Prostate gland (tissue), 2 donors: ENCODE measurements around the gene DDX11. TPM values are rescaled to one million over a fixed set of nuclear protein-coding genes. Genes with fewer than 3 reads are reported as not detected.

Experiments used
- DNase-seq: peaks from one replicate; pipeline ENCODE4 v3.0.0-alpha.2; 2019; ENCODE audit warnings: low spot score
- H3K27ac ChIP-seq, 2 donors: fragments of 200-600 bp; sonication (generic); 2 replicates each; pipeline ENCODE4 v1.5.1; 2017 to 2019
- H3K27me3 ChIP-seq: fragments of 200-600 bp; sonication (generic); replicated peaks from 2 replicates; pipeline ENCODE4 v1.5.1; 2019; ENCODE audit not compliant: insufficient read depth
- H3K36me3 ChIP-seq, 2 donors: fragments of 200-600 bp; sonication (generic); 1 replicate in 1 of 2; 2 replicates in 1 of 2; pipeline versions ENCODE4 v1.5.1 to v1.8.1; 2017 to 2019
- H3K4me1 ChIP-seq: fragments of 200-600 bp; sonication (generic); replicated peaks from 2 replicates; pipeline ENCODE4 v1.5.1; 2019
- H3K4me3 ChIP-seq, 2 donors: fragments of 200-600 bp; sonication (generic); 2 replicates each; pipeline ENCODE4 v1.5.1; 2017 to 2019
- H3K9me3 ChIP-seq: fragments of 200-600 bp; sonication (generic); 2 replicates; pipeline ENCODE4 v1.5.1; 2017
- POLR2A ChIP-seq: fragments of 450-650 bp; IDR thresholded peaks from one replicate; pipeline ENCODE4 v1.6.1; 2016; ENCODE audit warnings: antibody characterized with exemption, mild to moderate bottlenecking
- POLR2AphosphoS5 ChIP-seq: sonication (generic); formaldehyde crosslinking; IDR thresholded peaks from one replicate; pipeline ENCODE4 v1.6.1; 2017; ENCODE audit warnings: antibody characterized with exemption
- WGBS: methylation state at CpG from one replicate; pipeline ENCODE4 v1.1.5; 2018; 5-methylcytosine and 5-hydroxymethylcytosine counted together
- intact Hi-C: fragments of 100-400 bp; cut with DNase I; formaldehyde crosslinking; loops from one replicate; pipeline ENCODE4 v1.14.2; 2022
- total RNA-seq, 2 donors: library from RNA; depleted of rRNA; stranded (reverse); fragments of >200 nt; gene quantifications; one replicate each; pipeline ENCODE4 v1.1.0, GENCODE V29; 2016
- TF ChIP-seq, protein P1 (sequence below), 4 experiments: fragments of 200-600 bp in 2 of 4; fragments of 450-650 bp in 2 of 4; sonication (generic) in 2 of 4; IDR thresholded peaks; 1 replicate in 3 of 4; 2 replicates in 1 of 4; pipeline ENCODE4 v1.5.1; 2016 to 2019; ENCODE audit warnings: antibody characterized with exemption in 4 of 4, mild to moderate bottlenecking in 2 of 4, moderate library complexity in 2 of 4

DDX11 gene
- total RNA-seq, 2 donors from 2014 or later, result 24.2 to 49.0 TPM

DNA sequence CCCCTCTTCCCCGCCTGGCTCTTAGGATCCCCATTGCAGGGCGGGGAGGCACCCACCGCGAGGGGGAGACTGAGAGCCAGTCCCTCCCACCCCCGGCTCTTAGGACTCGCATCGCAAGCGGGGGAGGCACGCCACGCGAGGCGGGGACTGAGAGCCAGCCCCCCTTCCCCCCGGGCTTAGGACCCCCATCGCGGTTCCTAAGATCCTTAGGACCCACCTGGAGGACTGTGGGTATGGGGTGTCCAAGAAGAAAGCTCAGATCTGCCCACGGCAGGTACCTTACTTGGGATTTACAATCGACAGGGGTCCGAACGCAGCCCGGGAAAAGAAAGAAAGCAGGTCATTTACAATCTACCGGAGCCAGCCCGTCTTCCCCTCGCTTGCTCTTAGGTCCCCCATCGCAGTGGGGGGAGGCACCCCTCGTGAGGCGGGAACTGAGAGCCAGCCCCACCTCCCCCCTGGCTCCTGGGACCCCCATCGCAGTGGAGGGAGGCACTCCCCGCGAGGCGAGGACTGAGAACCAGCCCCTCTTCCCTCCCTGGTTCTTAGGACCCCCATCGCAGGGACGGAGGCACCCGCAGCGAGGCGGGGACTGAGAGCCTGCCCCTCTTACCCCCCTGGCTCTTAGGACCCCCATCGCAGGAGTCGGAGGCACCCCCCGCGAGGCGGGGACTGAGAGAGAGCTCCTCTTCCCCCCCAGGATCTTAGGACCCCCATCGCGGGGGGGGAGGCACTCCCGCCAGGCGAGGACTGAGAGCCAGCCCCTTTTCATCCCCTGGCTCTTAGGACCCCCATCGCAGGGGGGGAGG lies 43.7 kb downstream of the DDX11 start:
- TF ChIP-seq, protein P1, sequence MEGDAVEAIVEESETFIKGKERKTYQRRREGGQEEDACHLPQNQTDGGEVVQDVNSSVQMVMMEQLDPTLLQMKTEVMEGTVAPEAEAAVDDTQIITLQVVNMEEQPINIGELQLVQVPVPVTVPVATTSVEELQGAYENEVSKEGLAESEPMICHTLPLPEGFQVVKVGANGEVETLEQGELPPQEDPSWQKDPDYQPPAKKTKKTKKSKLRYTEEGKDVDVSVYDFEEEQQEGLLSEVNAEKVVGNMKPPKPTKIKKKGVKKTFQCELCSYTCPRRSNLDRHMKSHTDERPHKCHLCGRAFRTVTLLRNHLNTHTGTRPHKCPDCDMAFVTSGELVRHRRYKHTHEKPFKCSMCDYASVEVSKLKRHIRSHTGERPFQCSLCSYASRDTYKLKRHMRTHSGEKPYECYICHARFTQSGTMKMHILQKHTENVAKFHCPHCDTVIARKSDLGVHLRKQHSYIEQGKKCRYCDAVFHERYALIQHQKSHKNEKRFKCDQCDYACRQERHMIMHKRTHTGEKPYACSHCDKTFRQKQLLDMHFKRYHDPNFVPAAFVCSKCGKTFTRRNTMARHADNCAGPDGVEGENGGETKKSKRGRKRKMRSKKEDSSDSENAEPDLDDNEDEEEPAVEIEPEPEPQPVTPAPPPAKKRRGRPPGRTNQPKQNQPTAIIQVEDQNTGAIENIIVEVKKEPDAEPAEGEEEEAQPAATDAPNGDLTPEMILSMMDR (IDR thresholded peaks at IDR 0.05), result peak; percentile 30 to 57 (median 45)
- TF ChIP-seq POLR2AphosphoS5 (peak; percentile 8), POLR2A (no peak)
- no peaks in the 10 kb centered on the region for H3K36me3 ChIP-seq
- 2% methylated on average over 35 of the region's 45 CpGs for WGBS
- H3K27me3 ChIP-seq, result no peaks in the 10 kb centered on the region
- H3K9me3 ChIP-seq, result no peaks in the 10 kb centered on the region
- peak; percentile 40 for DNase-seq
- no peak overlapping the region for H3K27ac ChIP-seq
- intact Hi-C loops, result no loop called here
- no peaks in the 10 kb centered on the region for H3K4me1 ChIP-seq
- peak overlapping the region; percentile 19 to 31 for H3K4me3 ChIP-seq

DNA sequence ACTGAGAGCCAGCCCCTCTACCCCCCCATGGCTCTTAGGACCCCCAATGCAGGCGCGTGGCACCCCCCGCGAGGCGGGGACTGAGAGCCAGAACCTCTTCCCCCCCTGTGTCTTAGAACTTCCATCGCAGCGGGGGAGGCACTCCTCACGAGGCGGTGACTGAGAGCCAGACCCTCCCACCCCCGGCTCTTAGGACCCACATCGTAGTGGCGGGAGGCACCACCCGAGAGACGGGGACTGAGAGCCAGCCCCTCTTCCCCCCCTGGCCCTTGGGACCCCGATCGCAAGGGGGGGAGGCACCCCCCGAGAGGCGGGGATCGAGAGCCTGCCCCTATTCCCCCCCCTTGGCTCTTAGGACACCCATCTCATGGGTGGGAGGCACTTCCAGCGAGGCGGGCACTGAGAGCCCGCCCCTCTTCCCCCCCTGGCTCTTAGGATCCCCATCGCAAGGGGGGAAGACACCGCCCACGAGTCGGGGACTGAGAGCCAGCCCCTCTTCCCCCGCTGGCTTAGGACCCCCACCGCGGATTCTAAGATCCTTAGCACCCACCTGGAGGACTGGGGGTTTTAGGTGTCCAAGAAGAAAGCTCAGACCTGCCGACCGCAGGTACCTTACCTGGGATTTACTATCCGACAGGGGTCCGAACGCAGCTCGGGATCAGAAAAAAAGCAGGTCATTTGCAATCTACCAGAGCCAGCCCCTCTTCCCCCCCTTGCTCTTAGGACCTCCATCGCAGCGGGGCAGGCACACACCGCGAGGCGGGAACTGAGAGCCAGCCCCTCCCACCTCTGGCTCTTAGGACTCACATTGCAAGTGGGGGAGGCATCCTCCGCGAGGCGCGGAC lies 44.9 kb downstream of the DDX11 start:
- no peak for DNase-seq
- no peaks in the 10 kb centered on the region for H3K9me3 ChIP-seq
- TF ChIP-seq POLR2A, result no peak
- TF ChIP-seq, protein P1 (IDR thresholded peaks at IDR 0.05), result no peak
- no peak for TF ChIP-seq POLR2AphosphoS5
- no peaks in the 10 kb centered on the region for H3K27me3 ChIP-seq
- 41% methylated on average over 38 of the region's 44 CpGs for WGBS
- no peak overlapping the region for H3K27ac ChIP-seq
- H3K4me1 ChIP-seq, result no peaks in the 10 kb centered on the region
- H3K4me3 ChIP-seq, result peak overlapping the region; percentile 8 to 16
- intact Hi-C loops, result no loop called here
- no peaks in the 10 kb centered on the region for H3K36me3 ChIP-seq

DNA sequence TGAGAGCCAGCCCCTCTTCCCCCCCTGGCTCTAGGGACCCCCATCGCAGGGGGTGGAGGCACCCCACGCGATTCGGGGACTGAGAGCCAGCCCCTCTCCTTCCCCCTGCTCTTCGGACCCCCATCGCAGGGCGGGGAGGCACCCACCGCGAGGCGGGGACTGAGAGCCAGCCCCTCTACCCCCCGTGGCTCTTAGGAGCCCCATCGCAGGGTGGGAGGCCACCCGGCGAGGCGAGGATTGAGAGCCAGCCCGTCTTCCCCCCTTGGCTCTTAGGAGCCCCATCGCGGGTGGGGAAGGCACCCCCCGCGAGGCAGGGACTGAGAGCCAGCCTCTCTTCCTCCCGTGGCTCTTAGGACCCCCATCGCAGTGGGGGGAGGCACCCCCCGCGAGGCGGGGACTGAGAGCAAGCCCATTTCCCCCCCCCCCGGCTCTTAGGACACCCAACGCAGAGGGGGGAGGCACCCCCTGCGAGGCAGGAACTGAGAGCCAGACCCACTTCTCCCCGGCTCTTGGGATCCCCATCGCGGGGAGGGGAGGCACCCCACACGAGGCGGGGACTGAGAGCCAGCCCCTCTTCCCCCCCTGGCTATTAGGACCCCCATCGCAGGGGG lies 45.6 kb downstream of the DDX11 start:
- H3K27ac ChIP-seq, result no peak overlapping the region
- no peak overlapping the region for H3K4me3 ChIP-seq
- H3K9me3 ChIP-seq, result no peaks in the 10 kb centered on the region
- WGBS, result 44% methylated on average over 22 of the region's 34 CpGs
- no peaks in the 10 kb centered on the region for H3K27me3 ChIP-seq
- TF ChIP-seq POLR2A (no peak), POLR2AphosphoS5 (no peak)
- TF ChIP-seq, protein P1 (IDR thresholded peaks at IDR 0.05), result no peak
- no peaks in the 10 kb centered on the region for H3K4me1 ChIP-seq
- intact Hi-C loops, result no loop called here
- H3K36me3 ChIP-seq, result no peaks in the 10 kb centered on the region
- no peak for DNase-seq

DNA sequence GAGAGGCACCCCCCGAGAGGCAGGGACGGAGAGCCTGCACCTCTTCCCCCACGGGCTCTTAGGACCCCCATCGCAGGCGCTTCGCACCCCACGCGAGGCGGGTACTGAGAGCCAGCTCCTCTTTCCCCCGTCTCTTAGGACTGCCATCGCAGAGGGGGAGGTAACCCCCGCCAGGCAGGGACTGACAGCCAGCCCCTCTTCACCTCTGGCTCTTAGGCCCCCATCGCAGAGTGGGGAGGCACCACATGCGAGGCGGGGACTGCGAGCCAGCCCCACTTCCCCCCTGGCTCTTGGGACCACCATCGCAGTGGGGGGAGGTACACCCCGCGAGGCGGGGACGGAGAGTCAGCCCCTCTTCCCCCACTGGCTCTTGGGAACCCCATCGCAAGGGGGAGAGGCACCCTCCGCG lies 46.1 kb downstream of the DDX11 start:
- H3K4me1 ChIP-seq, result no peaks in the 10 kb centered on the region
- no peak overlapping the region for H3K27ac ChIP-seq
- TF ChIP-seq POLR2A (no peak), POLR2AphosphoS5 (no peak)
- TF ChIP-seq, protein P1 (IDR thresholded peaks at IDR 0.05), result no peak
- WGBS, result 5% methylated on average over 13 of the region's 24 CpGs
- H3K9me3 ChIP-seq, result no peaks in the 10 kb centered on the region
- intact Hi-C loops, result no loop called here
- no peaks in the 10 kb centered on the region for H3K27me3 ChIP-seq
- no peak for DNase-seq
- H3K4me3 ChIP-seq, result no peak overlapping the region
- no peaks in the 10 kb centered on the region for H3K36me3 ChIP-seq
